Activated T-helper 17 cell treated with anti-CD3 and anti-CD28 coated beads, Interleukin-2, amount 50 U/mL, for 72 hours (primary cell): ENCODE data around the gene AUTS2. TPM values are rescaled to one million over a fixed set of nuclear protein-coding genes. Genes with fewer than 3 reads are reported as not detected.

Experiments
- ATAC-seq: fragments of 150-1000 bp; cut with Tn5 transposase; replicated peaks from 2 replicates; pipeline ENCODE4 v1.10.0; 2021; ENCODE audit warnings: mild to moderate bottlenecking, moderate library complexity
- H3K27ac Mint-ChIP-seq: one replicate; pipeline ENCODE4 v1.8.0; 2022; ENCODE audit warnings: mixed read lengths
- H3K27me3 Mint-ChIP-seq: one replicate; pipeline ENCODE4 v1.8.0; 2022; ENCODE audit warnings: mixed read lengths
- H3K36me3 Mint-ChIP-seq: one replicate; pipeline ENCODE4 v1.8.0; 2022; ENCODE audit warnings: low read depth, mild to moderate bottlenecking, mixed read lengths
- H3K4me1 Mint-ChIP-seq: one replicate; pipeline ENCODE4 v1.8.0; 2022; ENCODE audit warnings: mixed read lengths
- H3K4me3 Mint-ChIP-seq: one replicate; pipeline ENCODE4 v1.8.0; 2022; ENCODE audit warnings: mild to moderate bottlenecking, mixed read lengths
- H3K9me3 Mint-ChIP-seq: one replicate; pipeline ENCODE4 v1.8.0; 2022; ENCODE audit warnings: mixed read lengths
- total RNA-seq, 2 donors: library from RNA; stranded (reverse); gene quantifications; one replicate each; pipeline ENCODE4 v1.2.3, GENCODE V29; 2022

The AUTS2 gene
- total RNA-seq, 2 donors from 2014 or later, result 20.1 to 39.9 TPM

DNA sequence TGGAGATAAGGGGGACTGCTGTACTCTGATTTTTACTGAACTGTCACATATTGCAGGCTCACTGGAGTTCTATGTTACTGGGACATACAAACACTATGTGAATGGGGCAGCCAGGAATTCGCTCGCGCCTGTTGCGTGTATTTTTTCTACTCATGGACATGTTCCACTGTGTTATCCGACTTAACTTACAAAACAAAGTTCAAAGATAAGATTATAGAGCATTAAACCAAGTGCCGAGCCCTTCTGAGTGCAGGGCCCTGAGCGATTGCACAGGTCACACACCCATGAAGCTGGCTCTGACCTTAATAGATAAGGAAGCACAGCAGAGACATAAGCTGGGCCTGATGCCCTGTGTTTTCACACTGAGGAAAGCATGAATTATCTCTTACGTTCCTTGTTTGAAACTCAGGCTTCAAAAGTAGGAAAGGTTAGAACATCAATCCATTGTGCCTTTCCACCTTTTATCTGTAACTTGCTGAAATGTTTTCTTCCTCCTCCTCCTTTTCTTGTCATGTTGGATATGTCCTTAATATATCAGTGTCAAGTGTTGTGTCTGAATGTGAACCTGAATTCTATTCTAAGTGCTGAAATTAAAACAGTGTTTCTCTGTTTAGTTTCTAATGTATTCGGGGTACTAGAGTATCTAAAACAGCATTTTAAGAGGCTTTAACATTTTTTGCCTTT, 273.8 kb downstream of the AUTS2 start:
- Mint-ChIP-seq H3K9me3 (peaks cover 3% of the 10 kb centered on the region), H3K27ac (no peak overlapping the region), H3K4me3 (no peak overlapping the region), H3K36me3 (no peaks in the 10 kb centered on the region), H3K4me1 (no peaks in the 10 kb centered on the region), H3K27me3 (peaks cover 1% of the 10 kb centered on the region)
- no peak for ATAC-seq

DNA sequence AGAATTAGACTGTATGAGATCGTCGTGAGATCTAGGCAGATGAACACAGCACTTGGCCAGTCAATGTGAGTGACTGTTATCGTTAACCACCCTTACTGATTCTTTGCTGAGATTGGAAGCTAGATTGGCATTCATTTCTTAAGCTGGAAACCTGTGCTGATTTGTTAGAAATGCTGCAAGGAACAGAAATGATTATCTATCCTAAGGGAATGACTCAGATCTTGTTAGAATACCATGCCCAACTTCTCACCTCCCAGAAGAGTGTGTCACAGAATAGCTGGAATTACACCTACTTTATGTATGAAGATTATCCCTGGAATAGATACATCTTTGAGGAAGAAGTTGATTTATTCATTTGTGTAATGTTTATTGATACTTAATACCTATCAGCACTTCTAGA, 275.2 kb downstream of the AUTS2 start:
- Mint-ChIP-seq H3K27me3 (peaks cover 7% of the 10 kb centered on the region), H3K27ac (no peak overlapping the region)

DNA sequence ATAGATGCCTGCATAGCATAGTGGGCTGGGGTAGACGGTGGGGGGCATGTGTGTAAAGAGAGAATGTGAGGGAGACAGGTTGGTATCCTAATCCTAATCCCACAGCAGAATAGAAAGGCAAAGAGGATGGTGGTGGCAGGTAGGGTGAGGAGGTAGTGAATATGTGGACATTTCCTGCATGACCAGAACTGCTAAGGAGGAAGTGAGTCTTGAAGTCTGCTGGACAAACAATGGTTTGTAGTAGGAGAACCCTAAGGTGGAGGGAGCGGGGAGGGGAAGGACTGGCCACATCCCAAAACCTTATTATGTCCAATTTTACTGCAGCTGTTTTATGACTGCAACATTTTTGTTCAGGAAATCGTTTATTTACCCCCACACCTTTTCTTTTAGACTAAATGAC, 279.7 kb downstream of the AUTS2 start:
- no peaks in the 10 kb centered on the region for H3K36me3 Mint-ChIP-seq
- H3K27me3 Mint-ChIP-seq, result peaks cover 12% of the 10 kb centered on the region
- no peak overlapping the region for H3K4me3 Mint-ChIP-seq
- H3K9me3 Mint-ChIP-seq, result no peaks in the 10 kb centered on the region
- H3K4me1 Mint-ChIP-seq, result no peaks in the 10 kb centered on the region
- no peak for ATAC-seq
- H3K27ac Mint-ChIP-seq, result no peak overlapping the region

More for the DNA sequence above, 275.2 kb downstream of the AUTS2 start:
- no peaks in the 10 kb centered on the region for H3K36me3 Mint-ChIP-seq
- no peak for ATAC-seq
- H3K9me3 Mint-ChIP-seq, result peaks cover 3% of the 10 kb centered on the region
- H3K4me1 Mint-ChIP-seq, result no peaks in the 10 kb centered on the region
- H3K4me3 Mint-ChIP-seq, result no peak overlapping the region

DNA sequence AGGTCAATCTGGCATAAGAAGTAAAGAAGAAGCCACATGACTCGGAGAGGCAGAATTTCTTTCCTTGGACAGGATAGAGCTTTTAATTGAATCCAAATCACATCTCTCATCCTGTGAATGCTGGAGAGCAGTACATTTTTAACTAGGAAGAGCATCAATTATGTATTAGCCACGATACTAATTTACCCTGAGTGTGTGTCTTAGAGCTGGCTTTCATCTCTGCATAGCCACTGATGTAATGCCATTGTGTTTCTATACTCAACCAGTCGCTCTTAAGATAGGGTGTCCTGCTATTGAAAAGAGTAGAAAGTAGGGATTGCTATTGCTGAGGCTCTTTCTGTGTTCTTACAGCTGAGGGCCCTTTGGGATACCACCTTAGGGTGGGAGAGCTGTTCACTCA, 280.3 kb downstream of the AUTS2 start:
- H3K4me1 Mint-ChIP-seq, result no peaks in the 10 kb centered on the region
- ATAC-seq, result no peak
- H3K9me3 Mint-ChIP-seq, result no peaks in the 10 kb centered on the region
- no peaks in the 10 kb centered on the region for H3K36me3 Mint-ChIP-seq
- no peak overlapping the region for H3K27ac Mint-ChIP-seq
- H3K27me3 Mint-ChIP-seq, result peaks cover 12% of the 10 kb centered on the region
- H3K4me3 Mint-ChIP-seq, result no peak overlapping the region

DNA sequence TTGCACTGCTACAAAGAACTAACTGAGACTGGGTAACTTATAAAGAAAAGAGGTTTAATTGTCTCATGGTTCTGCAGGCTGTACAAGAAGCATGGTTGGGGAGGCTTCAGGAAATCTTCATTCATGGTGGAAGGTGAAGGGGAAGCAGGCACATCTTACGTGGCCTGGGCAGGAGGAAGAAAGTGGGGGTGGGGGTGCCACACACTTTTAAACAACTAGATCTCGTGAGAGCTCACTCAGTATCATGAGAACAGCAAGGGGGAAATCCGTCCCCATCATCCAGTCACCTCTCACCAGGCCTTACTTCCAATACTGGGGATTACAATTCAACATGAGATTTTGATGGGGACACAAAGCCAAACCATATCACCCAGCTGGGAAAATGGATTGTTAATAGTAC, 281.7 kb downstream of the AUTS2 start:
- no peaks in the 10 kb centered on the region for H3K4me1 Mint-ChIP-seq
- no peaks in the 10 kb centered on the region for H3K9me3 Mint-ChIP-seq
- H3K4me3 Mint-ChIP-seq, result no peak overlapping the region
- no peak overlapping the region for H3K27ac Mint-ChIP-seq
- H3K36me3 Mint-ChIP-seq, result no peaks in the 10 kb centered on the region
- peaks cover 12% of the 10 kb centered on the region for H3K27me3 Mint-ChIP-seq
- no peak for ATAC-seq

DNA sequence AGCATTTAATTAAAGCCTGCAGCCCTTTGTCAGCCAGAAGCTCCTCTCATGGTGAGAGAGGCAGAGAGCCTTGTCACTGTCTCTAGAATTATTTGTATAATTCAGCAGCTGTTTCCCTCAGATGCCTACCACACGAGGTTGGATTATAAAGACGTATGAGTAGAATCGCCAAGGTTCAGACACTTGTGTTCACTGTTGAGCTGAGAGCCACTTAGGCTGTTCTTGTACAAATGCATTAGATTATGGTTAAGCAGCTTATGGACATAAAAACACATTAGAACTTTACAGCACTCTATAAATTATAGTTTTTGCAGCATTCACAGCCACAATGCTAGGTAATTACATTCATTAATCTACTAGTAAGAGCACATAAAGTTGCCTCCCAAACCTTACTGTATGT, 282.6 kb downstream of the AUTS2 start:
- H3K4me3 Mint-ChIP-seq, result no peak overlapping the region
- no peaks in the 10 kb centered on the region for H3K4me1 Mint-ChIP-seq
- no peaks in the 10 kb centered on the region for H3K36me3 Mint-ChIP-seq
- peaks cover 12% of the 10 kb centered on the region for H3K27me3 Mint-ChIP-seq
- no peaks in the 10 kb centered on the region for H3K9me3 Mint-ChIP-seq
- ATAC-seq, result no peak
- no peak overlapping the region for H3K27ac Mint-ChIP-seq

DNA sequence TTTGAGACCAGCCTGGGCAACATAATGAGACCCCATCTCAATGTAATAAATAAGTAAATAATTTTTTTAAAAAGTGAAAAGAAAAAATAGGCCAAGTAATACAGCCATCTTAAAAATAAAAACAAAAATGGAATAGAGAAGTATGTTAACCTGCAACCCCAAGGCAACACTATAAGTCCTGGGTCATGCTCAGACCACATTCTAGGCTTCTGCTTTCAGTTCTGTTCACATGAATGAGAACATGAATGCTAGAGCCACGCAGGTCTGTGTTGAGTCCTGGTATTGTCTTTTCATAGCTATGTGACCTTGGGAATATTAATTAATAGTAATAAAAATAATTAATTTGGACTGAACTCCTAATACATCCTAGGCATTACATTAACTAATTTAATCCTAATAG, 284.0 kb downstream of the AUTS2 start:
- no peaks in the 10 kb centered on the region for H3K36me3 Mint-ChIP-seq
- H3K9me3 Mint-ChIP-seq, result no peaks in the 10 kb centered on the region
- H3K27me3 Mint-ChIP-seq, result peaks cover 12% of the 10 kb centered on the region
- ATAC-seq, result no peak
- no peak overlapping the region for H3K27ac Mint-ChIP-seq
- no peak overlapping the region for H3K4me3 Mint-ChIP-seq
- H3K4me1 Mint-ChIP-seq, result no peaks in the 10 kb centered on the region

DNA sequence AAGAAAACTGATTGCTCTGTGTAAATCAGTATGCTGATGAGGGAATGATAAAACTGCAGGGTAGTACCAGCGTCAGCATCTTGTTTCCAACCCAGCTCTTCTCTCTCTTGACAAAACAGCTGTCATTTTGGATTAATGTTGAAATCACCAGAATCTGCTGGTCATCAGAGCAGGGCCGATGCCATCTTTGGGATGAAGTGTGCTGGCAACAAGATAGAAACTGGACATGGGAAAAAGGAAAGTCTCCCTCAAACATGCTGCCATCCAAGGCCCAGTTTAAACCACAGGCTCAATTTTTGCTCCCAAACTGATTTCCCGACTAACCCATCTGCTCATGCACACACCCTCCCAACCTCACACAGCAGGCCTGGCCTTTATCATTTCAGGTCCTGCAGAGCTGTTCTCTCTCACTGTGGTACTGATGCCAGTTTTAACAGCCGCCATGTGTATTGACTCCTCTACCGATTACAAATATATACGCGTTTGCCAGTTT, 285.2 kb downstream of the AUTS2 start:
- Mint-ChIP-seq H3K36me3 (no peaks in the 10 kb centered on the region), H3K4me3 (no peak overlapping the region), H3K9me3 (no peaks in the 10 kb centered on the region), H3K27ac (no peak overlapping the region), H3K4me1 (no peaks in the 10 kb centered on the region), H3K27me3 (peaks cover 5% of the 10 kb centered on the region)
- ATAC-seq, result no peak

DNA sequence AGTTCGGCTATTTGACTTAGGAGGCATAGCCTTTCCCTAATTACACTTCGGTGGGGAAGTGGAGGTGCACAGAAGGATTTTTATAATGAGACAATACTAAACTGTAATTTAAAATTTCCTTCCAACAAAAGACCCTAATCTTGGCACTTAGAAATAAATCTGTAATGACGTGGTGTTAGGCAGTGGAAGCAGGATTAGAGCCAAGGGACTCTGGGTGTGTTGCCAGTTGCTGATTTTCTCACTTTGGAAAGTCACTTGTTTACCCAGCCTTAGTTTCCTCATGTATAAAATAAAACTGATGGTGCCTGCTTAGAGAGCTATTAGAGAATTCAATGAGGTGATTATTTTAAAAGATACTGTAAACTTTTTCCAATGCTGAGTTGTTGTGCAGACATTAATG, 287.2 kb downstream of the AUTS2 start:
- Mint-ChIP-seq H3K27ac (no peak overlapping the region), H3K27me3 (no peaks in the 10 kb centered on the region), H3K36me3 (no peaks in the 10 kb centered on the region), H3K9me3 (no peaks in the 10 kb centered on the region), H3K4me3 (no peak overlapping the region), H3K4me1 (no peaks in the 10 kb centered on the region)
- no peak for ATAC-seq

DNA sequence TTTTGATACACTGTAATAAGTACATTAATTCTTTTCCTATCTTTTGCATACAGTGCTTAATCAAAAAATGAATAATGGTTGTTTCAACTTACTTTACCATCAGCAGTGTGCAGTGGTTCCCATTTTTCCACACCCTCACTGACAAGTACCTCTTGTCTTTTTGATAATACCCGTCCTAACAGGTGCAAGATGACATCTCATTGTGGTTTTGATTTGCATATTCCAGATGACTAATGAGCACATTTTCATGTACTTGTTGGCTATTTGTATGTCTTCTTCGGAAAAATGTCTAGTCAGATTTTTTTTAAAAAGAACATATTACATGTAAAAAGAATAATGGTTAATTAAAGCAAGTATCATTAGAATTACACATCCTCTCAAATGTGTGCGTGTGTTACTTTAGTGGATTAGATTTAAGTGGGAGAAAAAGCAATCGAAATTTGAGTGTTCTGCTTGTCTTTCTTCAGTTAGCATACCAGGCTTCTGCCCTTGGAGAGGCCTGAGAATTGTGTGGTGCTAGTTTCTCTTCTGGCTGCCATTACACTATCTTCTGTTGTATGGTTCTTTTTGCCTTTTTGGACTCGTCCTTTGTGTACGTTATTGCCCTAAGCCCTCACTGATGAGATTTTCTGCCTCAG, 291.2 kb downstream of the AUTS2 start:
- Mint-ChIP-seq H3K4me1 (no peaks in the 10 kb centered on the region), H3K9me3 (no peaks in the 10 kb centered on the region), H3K4me3 (no peak overlapping the region), H3K27ac (no peak overlapping the region), H3K27me3 (no peaks in the 10 kb centered on the region), H3K36me3 (no peaks in the 10 kb centered on the region)
- ATAC-seq, result peak; percentile 43

DNA sequence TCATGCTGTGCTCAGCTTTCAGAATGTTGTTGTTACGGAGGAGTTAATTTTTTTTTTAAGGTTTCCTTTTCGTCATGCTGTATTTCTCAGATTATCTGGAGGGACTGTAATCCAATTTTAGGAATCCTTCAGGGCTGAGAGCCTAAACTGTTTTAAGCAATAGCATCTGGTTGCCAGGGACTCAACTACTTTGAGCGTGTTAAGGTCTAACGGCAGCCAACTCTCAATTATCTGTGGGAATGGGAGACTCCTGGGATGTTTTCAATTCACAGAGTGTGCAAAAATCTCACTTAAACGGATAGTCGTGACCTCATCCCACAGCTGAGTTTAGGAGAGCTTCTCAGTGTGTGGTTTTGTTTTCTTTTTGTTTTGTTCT, 291.7 kb downstream of the AUTS2 start:
- Mint-ChIP-seq H3K36me3 (no peaks in the 10 kb centered on the region), H3K27me3 (no peaks in the 10 kb centered on the region), H3K27ac (no peak overlapping the region)

DNA sequence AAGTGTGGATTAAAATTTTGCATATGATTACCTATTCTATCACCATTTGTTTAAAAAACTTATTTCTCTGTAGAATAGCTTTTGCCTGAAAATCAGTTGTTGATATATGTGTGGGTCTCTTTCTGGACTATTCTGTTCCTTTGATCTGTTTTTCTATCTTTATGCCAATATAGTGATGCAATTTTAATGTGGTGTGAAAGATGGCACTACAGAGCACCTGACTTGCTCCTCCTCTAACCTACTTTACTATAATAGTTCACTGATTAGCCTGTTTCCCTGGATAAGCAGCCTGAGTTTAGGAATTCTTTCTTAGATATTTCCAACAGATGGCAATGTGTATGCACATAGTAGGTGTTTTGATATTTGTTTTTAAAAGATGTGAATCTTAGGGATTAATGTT, 294.5 kb downstream of the AUTS2 start:
- no peak overlapping the region for H3K27ac Mint-ChIP-seq
- no peaks in the 10 kb centered on the region for H3K9me3 Mint-ChIP-seq
- H3K36me3 Mint-ChIP-seq, result no peaks in the 10 kb centered on the region
- no peak for ATAC-seq
- no peaks in the 10 kb centered on the region for H3K4me1 Mint-ChIP-seq
- H3K27me3 Mint-ChIP-seq, result no peaks in the 10 kb centered on the region
- no peak overlapping the region for H3K4me3 Mint-ChIP-seq

More for the DNA sequence above, 291.7 kb downstream of the AUTS2 start:
- no peak for ATAC-seq
- no peak overlapping the region for H3K4me3 Mint-ChIP-seq
- no peaks in the 10 kb centered on the region for H3K4me1 Mint-ChIP-seq
- no peaks in the 10 kb centered on the region for H3K9me3 Mint-ChIP-seq

DNA sequence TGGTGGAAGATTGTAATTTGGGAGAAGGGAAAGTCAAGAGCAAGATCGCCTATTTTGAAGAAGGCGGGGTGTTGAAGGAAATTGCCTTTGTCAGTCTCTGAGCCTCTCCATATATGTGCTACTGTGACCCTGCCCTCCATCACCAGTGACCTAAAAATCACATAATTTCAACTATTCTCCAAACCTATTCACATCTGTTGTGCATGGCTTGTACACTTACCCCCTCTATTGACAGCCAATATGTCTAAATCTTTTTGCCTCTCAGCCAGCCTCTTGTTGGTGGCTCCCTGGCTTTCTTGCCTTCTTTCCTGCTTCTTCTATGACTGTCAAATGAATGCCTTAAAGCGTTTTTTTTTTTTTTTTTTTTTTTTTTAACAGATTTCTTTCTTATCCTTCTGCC, 295.6 kb downstream of the AUTS2 start:
- H3K9me3 Mint-ChIP-seq, result no peaks in the 10 kb centered on the region
- no peak overlapping the region for H3K27ac Mint-ChIP-seq
- no peak overlapping the region for H3K4me3 Mint-ChIP-seq
- no peak for ATAC-seq
- H3K27me3 Mint-ChIP-seq, result no peaks in the 10 kb centered on the region
- no peaks in the 10 kb centered on the region for H3K36me3 Mint-ChIP-seq
- no peaks in the 10 kb centered on the region for H3K4me1 Mint-ChIP-seq

DNA sequence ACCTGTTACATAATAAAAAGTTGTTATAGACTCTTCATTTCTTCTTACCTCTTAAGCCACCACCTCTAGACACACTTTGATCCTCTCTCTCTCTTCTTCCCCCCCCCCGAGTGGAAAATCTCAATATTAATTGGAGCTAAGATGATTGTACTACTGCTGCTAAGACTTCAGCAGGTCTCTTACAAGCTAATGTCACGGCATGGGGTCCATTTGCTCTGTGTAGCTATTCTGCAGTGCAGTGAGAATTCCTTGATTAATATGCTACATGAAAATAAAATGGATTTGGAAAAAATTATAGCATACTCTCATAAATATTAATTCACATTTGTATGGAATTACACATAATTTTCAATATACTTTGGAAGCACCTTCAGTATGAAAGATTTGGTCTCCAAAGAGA, 297.2 kb downstream of the AUTS2 start:
- Mint-ChIP-seq H3K4me3 (no peak overlapping the region), H3K4me1 (no peaks in the 10 kb centered on the region), H3K9me3 (peaks cover 4% of the 10 kb centered on the region), H3K27me3 (no peaks in the 10 kb centered on the region), H3K36me3 (no peaks in the 10 kb centered on the region), H3K27ac (no peak overlapping the region)
- ATAC-seq, result no peak

DNA sequence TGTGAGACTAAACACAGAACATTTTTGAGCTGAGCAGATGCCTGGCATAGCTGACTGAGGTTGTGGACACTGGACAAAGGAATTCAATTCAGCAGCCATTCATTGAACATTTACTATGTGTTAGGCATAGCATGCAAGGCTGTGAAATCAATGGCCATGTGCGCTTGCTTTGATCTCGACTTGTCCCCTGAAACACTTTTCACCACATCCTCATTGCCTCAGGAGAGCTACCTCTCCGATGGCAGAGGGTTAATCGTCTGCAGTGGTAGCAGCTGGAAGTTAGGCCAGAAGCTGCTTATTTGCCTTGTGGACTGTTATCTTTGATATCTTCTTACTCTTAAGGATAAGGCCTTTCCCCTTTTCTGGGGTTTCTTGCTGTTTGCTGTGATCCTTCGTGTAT, 297.8 kb downstream of the AUTS2 start:
- no peaks in the 10 kb centered on the region for H3K36me3 Mint-ChIP-seq
- H3K27me3 Mint-ChIP-seq, result no peaks in the 10 kb centered on the region
- no peak overlapping the region for H3K4me3 Mint-ChIP-seq
- ATAC-seq, result no peak
- H3K4me1 Mint-ChIP-seq, result no peaks in the 10 kb centered on the region
- H3K9me3 Mint-ChIP-seq, result peaks cover 4% of the 10 kb centered on the region
- H3K27ac Mint-ChIP-seq, result no peak overlapping the region
